ENCODE data around the gene CLK3. TPM values are rescaled to one million over a fixed set of nuclear protein-coding genes. Genes with fewer than 3 reads are reported as not detected.

CLK3 gene
- total and polyA plus RNA-seq, 10 of the 15 experiments (the other 5 are each of a cell fraction or from before 2014, with no cell fraction given), result 3.3 to 169 (median 66.2) TPM

GRCh38 chr15:74664670-74665069, 49.0 kb downstream of the CLK3 start:
- no peaks in the 10 kb centered on the region for H3K27me3 ChIP-seq (replicated peaks in 1 of 2; ENCODE audit: control insufficient read depth in 2 of 2, insufficient read depth in 2 of 2, low read length in 1 of 2)
- H3K9ac ChIP-seq (ENCODE audit: control insufficient read depth, insufficient read depth, low read length), result no peak overlapping the region
- FAIRE-seq (no peak), DNase-seq (ENCODE audit: low read depth, low spot score) (no peak), ATAC-seq (no peak)
- H4K20me1 ChIP-seq (ENCODE audit: control insufficient read depth, insufficient read depth), result no peaks in the 10 kb centered on the region
- H3K4me2 ChIP-seq (ENCODE audit: control insufficient read depth, insufficient read depth), result no peak overlapping the region
- H3K4me3 ChIP-seq, result no peak overlapping the region
- intact Hi-C loops (cut with micrococcal nuclease; ENCODE audit: unreplicated experiment) (no loop called here), in situ Hi-C loops (cut with MboI) (no loop called here)
- no peaks in the 10 kb centered on the region for H3K4me1 ChIP-seq (ENCODE audit: control insufficient read depth, insufficient read depth, low read length)
- H3K27ac ChIP-seq (ENCODE audit: control insufficient read depth, insufficient read depth), result no peak overlapping the region
- ChIA-PET SMC1A (ENCODE audit: uncharacterized antibody, unreplicated experiment) (interaction anchor here (1.0 to 1.1 kb wide), 2 partner anchors 20 to 29 kb away, joined by 3 read pairs; no protein-coding TSS in a partner anchor), POLR2A (interaction anchor here (1.2 kb wide), 1 partner anchor 13 kb away, joined by 3 read pairs; no protein-coding TSS in a partner anchor), RAD21 (ENCODE audit: unreplicated experiment) (no interaction called here), CTCF (interaction anchor here (1.1 to 1.5 kb wide), 2 partner anchors 33 to 104 kb away, joined by 3 to 6 read pairs; no protein-coding TSS in a partner anchor)
- H3K36me3 ChIP-seq (ENCODE audit: control insufficient read depth in 2 of 2, insufficient read depth in 2 of 2, low read length in 1 of 2), result no peaks in the 10 kb centered on the region; a peak in 1 of 4 replicates
- H2AFZ ChIP-seq (ENCODE audit: control insufficient read depth, low read depth, low read length), result no peak overlapping the region
- BruUV-seq (replicated peaks), result no TSS peak
- H3K79me2 ChIP-seq (ENCODE audit: control insufficient read depth, insufficient read depth, low read length), result no peaks in the 10 kb centered on the region
- WGBS (ENCODE audit: insufficient coverage, insufficient replicate concordance, low lambda C conversion rate, missing lambda C conversion rate), result 83% methylated on average over 2 of the region's 2 CpGs
- no peak for TF ChIP-seq YY1 (IDR thresholded peaks at IDR 0.05; ENCODE audit: low read depth, low read length)
- TF ChIP-seq JUND (IDR thresholded peaks at IDR 0.05; ENCODE audit: low read depth, low read length), result no peak
- no peak for TF ChIP-seq SUZ12 (IDR thresholded peaks at IDR 0.05; ENCODE audit: unreplicated experiment)
- no peak for TF ChIP-seq IRF4 (IDR thresholded peaks at IDR 0.05; ENCODE audit: low read depth, low read length)
- no peak for TF ChIP-seq LARP7 (IDR thresholded peaks at IDR 0.05)
- no peak for TF ChIP-seq CBFB (IDR thresholded peaks at IDR 0.05; ENCODE audit: low read depth)
- no peak for TF ChIP-seq FOS (IDR thresholded peaks at IDR 0.05; ENCODE audit: borderline replicate concordance, extremely low read depth, insufficient read length)
- no peak for TF ChIP-seq CHD2 (IDR thresholded peaks at IDR 0.05; ENCODE audit: borderline replicate concordance, low read depth, low read length)
- no peak for TF ChIP-seq POLR2A (IDR thresholded peaks at IDR 0.05; ENCODE audit: low read depth, low read length)
- TF ChIP-seq ZBTB11 (CRISPR knock-in tag; IDR thresholded peaks at IDR 0.05), result no peak
- TF ChIP-seq NR2C1 (IDR thresholded peaks at IDR 0.05), result no peak
- TF ChIP-seq DPF2 (IDR thresholded peaks at IDR 0.05), result no peak
- no peak for TF ChIP-seq ZNF217 (IDR thresholded peaks at IDR 0.05)
- TF ChIP-seq KLF5 (IDR thresholded peaks at IDR 0.05; ENCODE audit: partially characterized antibody), result no peak
- no peak for TF ChIP-seq YBX1 (IDR thresholded peaks at IDR 0.05)
- TF ChIP-seq EP300 (IDR thresholded peaks at IDR 0.05; ENCODE audit: borderline replicate concordance in 1 of 2, control insufficient read depth in 1 of 2, low read depth in 2 of 2, low read length in 2 of 2), result no peak
- no peak for TF ChIP-seq MLLT1 (IDR thresholded peaks at IDR 0.05)
- TF ChIP-seq, protein P1, sequence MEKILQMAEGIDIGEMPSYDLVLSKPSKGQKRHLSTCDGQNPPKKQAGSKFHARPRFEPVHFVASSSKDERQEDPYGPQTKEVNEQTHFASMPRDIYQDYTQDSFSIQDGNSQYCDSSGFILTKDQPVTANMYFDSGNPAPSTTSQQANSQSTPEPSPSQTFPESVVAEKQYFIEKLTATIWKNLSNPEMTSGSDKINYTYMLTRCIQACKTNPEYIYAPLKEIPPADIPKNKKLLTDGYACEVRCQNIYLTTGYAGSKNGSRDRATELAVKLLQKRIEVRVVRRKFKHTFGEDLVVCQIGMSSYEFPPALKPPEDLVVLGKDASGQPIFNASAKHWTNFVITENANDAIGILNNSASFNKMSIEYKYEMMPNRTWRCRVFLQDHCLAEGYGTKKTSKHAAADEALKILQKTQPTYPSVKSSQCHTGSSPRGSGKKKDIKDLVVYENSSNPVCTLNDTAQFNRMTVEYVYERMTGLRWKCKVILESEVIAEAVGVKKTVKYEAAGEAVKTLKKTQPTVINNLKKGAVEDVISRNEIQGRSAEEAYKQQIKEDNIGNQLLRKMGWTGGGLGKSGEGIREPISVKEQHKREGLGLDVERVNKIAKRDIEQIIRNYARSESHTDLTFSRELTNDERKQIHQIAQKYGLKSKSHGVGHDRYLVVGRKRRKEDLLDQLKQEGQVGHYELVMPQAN (conservative IDR thresholded peaks at IDR 0.05), result no peak
- TF ChIP-seq POLR2AphosphoS2 (IDR thresholded peaks at IDR 0.05; ENCODE audit: low read depth, low read length), result no peak
- no peak for TF ChIP-seq NRF1 (conservative IDR thresholded peaks at IDR 0.05; ENCODE audit: low read depth, low read length)
- no peaks in the 10 kb centered on the region for H3K9me3 ChIP-seq (replicated peaks; ENCODE audit: control insufficient read depth, insufficient read depth, low read length)
